ENCODE results near the gene CFAP74. TPM values are rescaled to one million over a fixed set of nuclear protein-coding genes. Genes with fewer than 3 reads are reported as not detected.
A peak's percentile ranks its signal among the peaks of the same experiment; 100 is the strongest.

The CFAP74 gene
- total and polyA plus RNA-seq, 9 of the 15 experiments (the other 6 are each of a cell fraction or from before 2014, with no cell fraction given): 0.03 to 0.15 (median 0.05) TPM; not detected in 6

GRCh38 chr1:1945782-1946393 is 57.7 kb downstream of the CFAP74 start:
- Histone ChIP-seq H3K79me2 (ENCODE audit: control insufficient read depth, insufficient read depth, low read length) (no peaks in the 10 kb centered on the region), H2AFZ (ENCODE audit: low read depth, low read length) (no peak overlapping the region), H3K4me3 (no peak overlapping the region), H3K4me2 (ENCODE audit: insufficient read depth, low read length) (no peak overlapping the region), H3K9me3 (replicated peaks; ENCODE audit: control insufficient read depth, insufficient read depth, low read depth, low read length) (no peaks in the 10 kb centered on the region), H3K36me3 (ENCODE audit: control insufficient read depth, insufficient read depth, low read length) (no peaks in the 10 kb centered on the region), H3K4me1 (replicated peaks in 1 of 2; ENCODE audit: control insufficient read depth in 2 of 2, insufficient read depth in 2 of 2, low read length in 2 of 2) (peaks cover 0 to 32% of the 10 kb centered on the region in 2 experiments; a peak in 2 of 5 replicates), H3K9ac (ENCODE audit: insufficient read depth in 1 of 2, low read depth in 2 of 2, low read length in 2 of 2) (no peak overlapping the region), H3K27me3 (ENCODE audit: control insufficient read depth in 2 of 2, insufficient read depth in 2 of 2, low read length in 2 of 2) (peaks cover 56 to 84% of the 10 kb centered on the region in 2 experiments), H3K27ac (ENCODE audit: extremely low read depth, low read depth, low read length) (no peak overlapping the region), H4K20me1 (replicated peaks; ENCODE audit: control insufficient read depth, insufficient read depth, low read length) (peaks cover 10% of the 10 kb centered on the region), H3K9me1 (ENCODE audit: control insufficient read depth, insufficient read depth, low read length) (no peaks in the 10 kb centered on the region)
- DNase-seq (ENCODE audit: extremely low read depth in 1 of 4, low spot score in 3 of 4) (no peak), ATAC-seq (no peak), FAIRE-seq (no peak)
- ChIA-PET POLR2A (no interaction called here), CTCF (ENCODE audit: low intra/inter-chr PET ratio) (no interaction called here)
- no TSS peak for BruUV-seq (replicated peaks)
- intact Hi-C loops (cut with micrococcal nuclease): no loop called here
- WGBS (ENCODE audit: insufficient coverage, low coverage, missing lambda C conversion rate): under 1% methylated on average over 29 of the region's 29 CpGs
- in situ Hi-C loops (cut with MboI): no loop called here
- TF ChIP-seq NR2F6 (CRISPR knock-in tag; IDR thresholded peaks at IDR 0.05) (no peak), ZNF740 (CRISPR knock-in tag; IDR thresholded peaks at IDR 0.05) (peak; percentile 53; the same call in 1 of the 2 replicates), ZNF740 (tag; IDR thresholded peaks at IDR 0.05) (no peak), ARID2 (IDR thresholded peaks at IDR 0.05) (no peak), ZBED1 (IDR thresholded peaks at IDR 0.05) (no peak), HSF4 (CRISPR knock-in tag; IDR thresholded peaks at IDR 0.05; ENCODE audit: borderline replicate concordance) (no peak), THAP7 (CRISPR knock-in tag; IDR thresholded peaks at IDR 0.05) (no peak), XRCC4 (IDR thresholded peaks at IDR 0.05; ENCODE audit: extremely low read depth, insufficient read depth, insufficient read length) (no peak), POLR3G (IDR thresholded peaks at IDR 0.05; ENCODE audit: extremely low read depth, insufficient read length, insufficient replicate concordance) (no peak)
